ENCODE results near the gene CHD3. TPM values are rescaled to one million over a fixed set of nuclear protein-coding genes. Genes with fewer than 3 reads are reported as not detected.
A peak's percentile ranks its signal among the peaks of the same experiment; 100 is the strongest.

CHD3 gene
- total RNA-seq, 1 donor from 2014 or later: 119 TPM

- TF ChIP-seq CTCF (IDR thresholded peaks at IDR 0.05; ENCODE audit: unreplicated experiment): peak; percentile 96
- peaks cover 6% of the 10 kb centered on the region for H3K4me1 Mint-ChIP-seq (ENCODE audit: low read depth)
- peak; percentile 89 for DNase-seq (ENCODE audit: low spot score, unreplicated experiment)
- H3K36me3 Mint-ChIP-seq (ENCODE audit: insufficient read depth): peaks cover 30% of the 10 kb centered on the region
- no peaks in the 10 kb centered on the region for H3K9me3 Mint-ChIP-seq (ENCODE audit: low read depth)
- H3K27ac Mint-ChIP-seq: peak overlapping the region; percentile 7
- no peak overlapping the region for H3K4me3 Mint-ChIP-seq (ENCODE audit: low read depth)
- no peaks in the 10 kb centered on the region for H3K27me3 Mint-ChIP-seq
Measured at GRCh38 chr17:7851438-7852261, 36.9 kb upstream of the CHD3 start.

- Mint-ChIP-seq H3K27ac (no peak overlapping the region), H3K4me1 (ENCODE audit: low read depth) (peaks cover 6% of the 10 kb centered on the region), H3K36me3 (ENCODE audit: insufficient read depth) (peaks cover 29% of the 10 kb centered on the region), H3K4me3 (ENCODE audit: low read depth) (no peak overlapping the region), H3K27me3 (no peaks in the 10 kb centered on the region), H3K9me3 (ENCODE audit: low read depth) (no peaks in the 10 kb centered on the region)
- DNase-seq (ENCODE audit: low spot score, unreplicated experiment): no peak
- TF ChIP-seq CTCF (IDR thresholded peaks at IDR 0.05; ENCODE audit: unreplicated experiment): no peak
Measured at GRCh38 chr17:7852262-7852670, 36.3 kb upstream of the CHD3 start.

- no peak for DNase-seq (ENCODE audit: low spot score, unreplicated experiment)
- Mint-ChIP-seq H3K27me3 (no peaks in the 10 kb centered on the region), H3K4me3 (ENCODE audit: low read depth) (no peak overlapping the region), H3K36me3 (ENCODE audit: insufficient read depth) (peaks cover 29% of the 10 kb centered on the region), H3K9me3 (ENCODE audit: low read depth) (no peaks in the 10 kb centered on the region), H3K4me1 (ENCODE audit: low read depth) (peaks cover 6% of the 10 kb centered on the region), H3K27ac (no peak overlapping the region)
- no peak for TF ChIP-seq CTCF (IDR thresholded peaks at IDR 0.05; ENCODE audit: unreplicated experiment)
Measured at GRCh38 chr17:7852919-7853690, 35.5 kb upstream of the CHD3 start.

GRCh38 chr17:7853691-7854038 is 34.9 kb upstream of the CHD3 start:
- Mint-ChIP-seq H3K4me3 (ENCODE audit: low read depth) (no peak overlapping the region), H3K27me3 (no peaks in the 10 kb centered on the region), H3K4me1 (ENCODE audit: low read depth) (peaks cover 6% of the 10 kb centered on the region), H3K9me3 (ENCODE audit: low read depth) (no peaks in the 10 kb centered on the region), H3K36me3 (ENCODE audit: insufficient read depth) (peaks cover 26% of the 10 kb centered on the region), H3K27ac (no peak overlapping the region)
- TF ChIP-seq CTCF (IDR thresholded peaks at IDR 0.05; ENCODE audit: unreplicated experiment): no peak
- no peak for DNase-seq (ENCODE audit: low spot score, unreplicated experiment)

GRCh38 chr17:7854078-7854777 is 34.4 kb upstream of the CHD3 start:
- Mint-ChIP-seq H3K4me3 (ENCODE audit: low read depth) (no peak overlapping the region), H3K36me3 (ENCODE audit: insufficient read depth) (peaks cover 26% of the 10 kb centered on the region), H3K9me3 (ENCODE audit: low read depth) (no peaks in the 10 kb centered on the region), H3K27me3 (no peaks in the 10 kb centered on the region), H3K4me1 (ENCODE audit: low read depth) (peaks cover 6% of the 10 kb centered on the region), H3K27ac (no peak overlapping the region)
- DNase-seq (ENCODE audit: low spot score, unreplicated experiment): no peak
- TF ChIP-seq CTCF (IDR thresholded peaks at IDR 0.05; ENCODE audit: unreplicated experiment): no peak
